ACHN (cell line): ENCODE data around the gene PTPN1.
"Not testable (repeated sequence)": the region's sequence is repeated elsewhere in the genome, so short reads cannot be mapped to it uniquely, and the experiment has no call there.

Experiments used
- DNase-seq: peaks from one replicate; pipeline ENCODE4 v3.0.0-alpha.2; 2015
- in situ Hi-C: cut with HindIII; loops from 2 replicates; pipeline ENCODE4 v1.10.0; 2017; ENCODE audit warnings: low sequenced_read_pairs, low pct_ligation_motif_present, low pct_unique_long_range_greater_than_20kb

The PTPN1 gene

DNA sequence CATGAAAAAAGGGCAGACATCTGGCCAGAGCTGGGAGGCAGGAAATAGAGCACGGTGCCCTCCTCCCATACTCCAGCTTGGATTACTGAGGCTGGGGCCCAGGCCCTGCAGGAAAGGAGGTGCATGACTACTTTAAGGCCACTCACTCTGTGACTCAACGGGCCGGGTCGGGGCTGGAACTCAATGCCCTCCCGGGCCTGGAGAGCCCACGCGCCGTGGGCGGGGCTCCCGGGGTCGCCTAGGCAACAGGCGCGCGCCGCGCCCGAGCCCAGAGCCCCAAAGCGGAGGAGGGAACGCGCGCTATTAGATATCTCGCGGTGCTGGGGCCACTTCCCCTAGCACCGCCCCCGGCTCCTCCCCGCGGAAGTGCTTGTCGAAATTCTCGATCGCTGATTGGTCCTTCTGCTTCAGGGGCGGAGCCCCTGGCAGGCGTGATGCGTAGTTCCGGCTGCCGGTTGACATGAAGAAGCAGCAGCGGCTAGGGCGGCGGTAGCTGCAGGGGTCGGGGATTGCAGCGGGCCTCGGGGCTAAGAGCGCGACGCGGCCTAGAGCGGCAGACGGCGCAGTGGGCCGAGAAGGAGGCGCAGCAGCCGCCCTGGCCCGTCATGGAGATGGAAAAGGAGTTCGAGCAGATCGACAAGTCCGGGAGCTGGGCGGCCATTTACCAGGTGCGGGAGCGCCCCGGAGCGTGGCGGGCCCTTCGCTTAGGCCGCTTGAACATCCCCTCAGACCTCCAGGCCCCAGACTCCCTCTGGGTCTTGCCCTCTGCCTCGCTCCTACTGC is at the start of gene PTPN1:
PTPN1 (plus strand) TSS at position 461 of the 783 bp plus-strand sequence; CDS start at position 606, 145 bp downstream.
- peak; percentile 95 for DNase-seq
- in situ Hi-C loops = no loop called here

DNA sequence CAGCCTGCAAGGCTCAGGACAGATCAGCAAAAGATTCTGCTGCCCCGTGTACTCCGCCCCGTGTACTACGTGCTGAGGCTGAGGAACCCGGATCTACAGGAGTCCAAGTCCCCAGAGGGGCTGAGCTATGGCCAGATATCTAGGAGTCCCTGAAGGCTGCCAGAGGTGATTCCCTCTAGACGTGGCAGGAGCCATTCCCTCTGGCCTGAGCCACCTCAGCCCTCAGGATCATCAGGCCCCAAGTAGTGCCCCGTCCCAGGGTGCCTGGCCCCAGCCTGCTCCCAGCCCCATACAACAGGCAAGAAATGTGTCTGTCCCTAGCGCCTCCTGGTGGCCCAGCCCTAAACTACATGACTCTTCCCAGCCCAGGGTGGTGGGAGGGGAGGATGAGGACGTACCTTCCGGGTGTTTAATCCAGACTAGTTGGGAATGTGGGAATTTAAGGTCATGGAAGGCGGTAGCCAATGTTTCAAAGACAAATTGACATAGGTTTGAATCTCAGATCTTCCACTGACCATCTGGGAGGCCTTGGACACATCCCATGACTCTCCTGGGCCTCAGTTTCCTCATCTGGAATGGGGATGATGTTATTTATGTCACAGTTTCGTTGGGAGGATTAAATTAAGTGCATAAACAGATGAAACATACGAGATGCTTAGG is 49.4 kb upstream of the PTPN1 start:
- peak; percentile 74 for DNase-seq
- in situ Hi-C loops = no loop called here

DNA sequence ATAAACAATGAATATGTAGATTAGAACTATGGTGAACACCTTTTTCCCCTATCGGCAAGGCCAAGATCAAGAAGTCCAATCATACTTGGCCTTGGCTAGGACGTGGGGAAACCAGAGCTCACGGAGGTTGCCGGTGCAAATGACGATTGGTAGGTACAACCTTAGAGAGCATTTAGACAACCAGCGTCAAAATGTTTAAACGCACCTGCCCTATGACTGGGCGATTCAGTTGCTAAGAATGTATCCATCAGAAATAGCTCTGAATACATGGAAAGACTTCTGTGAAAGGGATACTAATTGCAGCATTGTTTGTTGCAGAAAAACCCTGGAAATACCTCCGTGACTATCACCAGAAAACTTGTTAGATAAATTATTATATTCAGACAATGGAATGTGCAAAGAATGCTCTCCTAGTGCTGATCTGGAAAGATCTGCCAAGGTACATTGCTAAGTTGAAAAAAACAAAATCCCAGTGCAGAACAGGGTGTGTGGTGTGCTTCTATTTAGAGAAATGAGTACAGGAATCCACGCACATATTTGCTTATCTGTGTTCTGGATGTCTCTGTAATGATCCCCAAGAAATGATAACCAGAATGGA is 48.0 kb upstream of the PTPN1 start:
- DNase-seq = no peak
- in situ Hi-C loops = no loop called here

DNA sequence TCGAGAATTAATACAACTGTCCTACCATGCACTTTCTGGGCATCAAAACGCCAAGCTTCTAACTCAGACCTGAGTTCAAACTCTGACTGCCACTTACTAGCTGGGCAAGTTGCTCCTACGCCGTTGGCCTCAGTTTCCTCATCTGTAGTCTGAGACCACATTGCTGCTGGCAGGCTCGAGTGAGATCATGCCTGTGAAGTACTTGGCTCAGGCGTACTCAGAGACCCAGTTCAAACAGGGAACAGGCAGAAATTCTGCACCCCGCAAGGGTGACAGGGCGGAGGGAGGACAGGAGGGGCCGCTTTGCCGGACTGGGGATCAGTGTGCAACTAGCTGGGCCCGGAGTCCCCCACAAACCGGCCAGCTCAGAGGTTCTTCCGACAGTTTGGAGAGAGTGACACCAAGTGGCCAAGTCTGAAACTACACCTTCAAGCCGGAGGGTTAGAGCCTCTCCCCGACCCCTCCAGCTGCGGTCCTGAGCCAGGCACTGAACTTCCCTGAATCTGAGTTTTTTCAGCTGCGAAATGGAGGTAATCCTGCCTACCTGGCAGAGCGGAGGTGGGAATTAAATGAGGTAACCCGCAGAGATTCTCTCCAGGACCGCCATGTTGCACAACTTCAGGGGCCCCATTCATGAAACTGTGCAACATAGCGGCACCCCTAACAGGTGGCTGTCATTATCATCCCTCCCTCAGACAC is 46.0 kb upstream of the PTPN1 start:
- DNase-seq = peak; percentile 50
- in situ Hi-C loops = no loop called here

DNA sequence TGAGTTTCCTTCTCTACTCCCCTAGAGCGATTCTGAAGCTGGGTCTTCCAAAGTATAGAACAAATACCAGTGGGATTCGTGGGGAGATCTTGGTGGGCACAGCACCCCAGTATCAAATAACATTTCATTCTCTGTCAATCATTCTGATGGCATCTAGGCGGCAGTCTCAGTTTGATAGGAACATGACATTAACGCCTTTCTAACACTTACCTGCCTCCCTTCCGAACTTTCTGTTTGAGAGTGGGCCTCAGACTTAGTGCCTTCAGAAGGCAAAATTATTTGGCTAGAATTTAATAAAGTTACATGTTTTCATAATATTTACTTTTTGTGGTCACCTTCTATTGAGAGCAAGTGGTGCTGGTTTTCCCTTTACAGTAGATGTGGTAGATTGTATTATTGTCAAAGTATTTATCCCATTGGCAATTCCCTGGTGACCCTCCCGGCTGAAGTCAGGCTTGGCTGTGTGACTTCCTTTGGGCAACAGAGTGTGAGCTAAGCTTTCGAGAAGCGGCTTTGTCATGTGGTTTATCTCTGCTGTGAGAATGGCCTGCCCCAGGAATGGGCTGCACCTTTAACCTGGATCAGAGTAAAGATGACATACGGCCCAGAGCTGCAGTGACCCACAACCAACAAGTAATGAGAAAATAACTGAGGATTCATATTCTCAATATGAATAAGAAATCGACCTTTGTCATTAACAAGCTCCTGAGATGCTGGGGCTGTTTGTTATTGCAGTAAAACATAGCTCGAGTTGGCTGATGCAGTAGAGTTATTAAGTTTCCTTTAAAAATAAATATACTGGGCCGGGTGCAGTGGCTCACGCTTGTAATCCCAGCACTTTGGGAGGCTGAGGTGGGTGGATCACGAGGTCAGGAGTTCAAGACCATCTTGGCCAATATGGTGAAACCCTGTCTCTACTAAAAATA is 45.2 kb upstream of the PTPN1 start:
- DNase-seq = no peak
- in situ Hi-C loops = no loop called here

DNA sequence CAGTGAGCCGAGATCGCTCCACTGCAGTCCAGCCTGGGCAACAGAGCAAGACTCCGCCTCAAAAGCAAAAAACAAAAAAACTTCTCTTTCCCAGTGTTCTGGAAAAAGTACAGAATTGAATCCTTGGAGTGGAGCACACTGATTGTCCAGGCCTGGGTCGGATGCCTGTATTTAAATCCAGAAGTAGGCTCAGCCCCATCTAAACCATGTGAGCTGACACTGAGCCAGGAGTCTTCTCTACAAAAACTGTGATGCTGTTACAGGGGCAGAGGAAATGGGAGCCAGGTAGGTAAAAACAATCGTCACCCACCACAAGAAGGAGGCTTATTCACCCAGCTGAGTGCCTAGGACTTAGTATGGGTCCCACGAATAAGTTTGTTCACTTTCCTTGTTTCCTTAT is 43.0 kb upstream of the PTPN1 start:
- no peak for DNase-seq
- in situ Hi-C loops = no loop called here

DNA sequence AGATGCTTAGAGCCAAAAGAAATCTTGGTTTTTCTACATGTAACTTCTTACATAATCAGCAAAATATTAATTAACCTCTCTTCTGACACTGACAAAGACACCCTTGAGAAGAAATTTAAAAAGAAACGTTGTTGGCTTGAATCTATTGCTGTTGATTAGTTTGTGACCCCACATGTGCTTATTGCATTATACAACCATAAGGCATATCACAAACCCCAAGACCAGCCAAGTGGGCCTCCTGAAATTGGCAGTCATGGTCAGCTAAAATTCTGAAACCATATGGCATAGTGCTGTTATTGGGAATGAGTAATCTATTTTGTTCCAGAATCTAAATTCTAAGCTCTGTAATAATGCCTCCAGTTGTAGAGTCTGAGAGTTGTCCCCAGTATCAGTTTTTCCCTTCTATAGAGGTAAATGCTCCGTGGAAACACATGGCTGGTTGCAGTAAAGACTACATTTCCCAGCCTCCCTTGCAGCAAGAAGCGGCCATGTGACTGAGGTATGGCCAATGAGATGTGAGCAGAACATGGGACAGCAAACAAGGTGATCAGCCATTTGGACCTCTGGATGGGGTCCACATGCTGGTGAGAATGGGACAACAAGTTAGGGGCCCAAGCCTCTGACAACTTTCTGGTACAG is 42.3 kb upstream of the PTPN1 start:
- peak; percentile 20 for DNase-seq

DNA sequence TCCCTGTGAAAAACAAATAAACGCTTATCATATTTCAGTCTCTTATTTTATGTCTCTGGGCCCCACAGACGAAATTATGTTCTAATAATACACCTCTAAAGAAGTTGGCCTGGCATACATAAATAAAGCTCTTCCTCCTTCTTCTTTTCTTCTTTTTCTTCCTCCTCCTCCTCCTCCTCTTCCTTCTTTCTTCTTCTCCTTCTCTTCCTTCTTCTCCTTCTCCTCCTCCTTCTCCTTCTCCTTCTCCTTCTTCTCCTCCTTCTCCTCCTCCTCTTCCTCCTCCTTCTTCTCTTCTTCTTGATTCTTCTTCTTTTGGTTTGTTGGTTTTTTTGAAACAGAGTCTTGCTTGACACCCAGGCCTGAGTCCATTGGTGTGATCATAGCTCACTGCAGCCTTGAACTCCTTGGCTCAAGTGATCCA is 41.8 kb upstream of the PTPN1 start:
- no peak for DNase-seq
- in situ Hi-C loops = no loop called here

More for the DNA sequence above, 42.3 kb upstream of the PTPN1 start:
- in situ Hi-C loops = no loop called here

DNA sequence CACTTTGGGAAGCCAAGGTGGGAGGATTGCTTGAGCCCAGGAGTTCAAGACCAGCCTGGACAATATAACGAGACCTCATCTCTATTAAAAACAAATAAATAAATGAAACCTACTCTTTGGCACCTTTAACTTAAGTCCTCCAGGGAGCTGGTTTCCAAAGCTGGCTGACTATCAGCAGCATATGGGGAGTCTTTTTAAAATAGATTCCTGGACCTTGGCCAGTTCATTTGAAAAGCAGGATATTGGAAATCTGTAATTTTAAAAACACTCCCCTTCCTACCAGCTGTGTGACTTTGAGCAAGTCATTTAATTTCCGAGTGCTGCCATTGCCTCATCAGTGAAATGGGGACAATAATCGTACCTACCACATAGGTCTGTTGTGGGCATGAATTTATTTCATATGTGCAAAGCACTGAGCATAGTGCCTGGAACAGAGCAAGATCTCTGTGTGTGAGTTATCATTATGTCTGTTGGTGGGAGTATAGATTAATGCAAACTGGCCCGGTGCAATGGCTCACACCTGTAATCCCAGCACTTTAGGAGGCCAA is 40.9 kb upstream of the PTPN1 start:
- DNase-seq = no peak
- in situ Hi-C loops = no loop called here

DNA sequence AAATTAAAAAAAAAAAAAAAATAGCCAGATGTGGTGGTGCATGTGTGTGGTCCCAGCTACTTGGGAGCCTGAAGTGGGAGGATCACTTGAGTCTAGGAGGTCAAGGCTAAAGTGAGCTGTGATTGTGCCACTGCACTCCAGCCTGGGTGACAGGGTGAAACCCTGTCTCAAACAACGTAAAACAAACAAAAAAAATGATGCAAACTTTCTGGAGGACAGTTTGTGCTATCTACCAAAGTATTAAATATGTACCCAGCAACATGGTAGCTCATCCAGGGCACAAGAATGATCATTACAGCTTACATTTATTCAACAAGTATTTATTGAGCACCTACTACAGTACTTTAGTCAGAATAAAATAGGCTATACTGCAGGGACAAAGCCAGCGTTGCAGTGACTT is 40.4 kb upstream of the PTPN1 start:
- DNase-seq = no peak
- in situ Hi-C loops = no loop called here

DNA sequence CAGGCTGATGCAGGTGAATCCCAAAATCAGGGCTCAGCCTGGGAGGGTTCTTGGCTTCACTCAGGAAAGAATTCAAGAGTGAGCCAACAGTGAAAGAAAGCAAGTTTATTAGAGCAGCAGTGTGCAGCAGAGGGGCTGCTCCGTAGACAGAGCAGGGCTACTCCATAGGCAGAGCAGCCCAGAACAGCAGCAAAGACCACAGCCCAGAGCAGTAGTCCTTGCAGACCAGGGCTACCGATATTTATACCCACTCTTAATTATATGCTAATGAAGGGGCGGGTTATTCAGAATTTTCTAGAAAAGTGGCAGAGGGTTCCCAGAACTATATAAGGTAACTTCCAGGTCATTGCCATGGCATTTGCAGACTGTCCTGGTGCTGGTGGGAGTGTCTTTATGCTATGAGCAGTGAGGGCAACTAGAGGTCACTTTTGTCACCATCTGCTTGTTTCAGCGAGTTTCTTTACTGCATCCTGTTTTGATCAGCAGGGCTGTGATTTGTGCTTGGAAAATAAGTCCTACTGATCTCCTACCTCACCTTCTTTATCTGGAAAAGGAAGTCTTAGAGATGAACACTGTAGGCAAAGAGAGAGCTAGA is 39.8 kb upstream of the PTPN1 start:
- in situ Hi-C loops = no loop called here
- DNase-seq = no peak

DNA sequence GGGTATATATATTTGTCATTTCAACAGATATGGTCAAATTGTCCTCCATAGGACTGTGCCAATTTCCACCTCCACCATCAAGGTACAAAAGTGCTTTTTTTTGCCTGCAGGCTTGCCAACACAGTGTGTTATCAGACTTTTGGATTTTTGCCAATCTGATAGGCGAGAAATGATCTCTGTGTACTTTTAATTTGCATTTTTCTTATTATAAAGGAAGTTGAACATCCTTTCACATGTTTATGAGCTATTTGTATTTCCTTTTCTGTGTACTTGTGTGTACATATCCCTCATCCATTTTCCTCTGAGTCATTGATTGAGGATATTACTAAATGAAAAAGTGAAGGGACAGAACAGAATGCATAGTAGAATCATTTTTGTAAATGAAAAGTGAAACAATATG is 39.0 kb upstream of the PTPN1 start:
- DNase-seq = no peak
- in situ Hi-C loops = no loop called here

DNA sequence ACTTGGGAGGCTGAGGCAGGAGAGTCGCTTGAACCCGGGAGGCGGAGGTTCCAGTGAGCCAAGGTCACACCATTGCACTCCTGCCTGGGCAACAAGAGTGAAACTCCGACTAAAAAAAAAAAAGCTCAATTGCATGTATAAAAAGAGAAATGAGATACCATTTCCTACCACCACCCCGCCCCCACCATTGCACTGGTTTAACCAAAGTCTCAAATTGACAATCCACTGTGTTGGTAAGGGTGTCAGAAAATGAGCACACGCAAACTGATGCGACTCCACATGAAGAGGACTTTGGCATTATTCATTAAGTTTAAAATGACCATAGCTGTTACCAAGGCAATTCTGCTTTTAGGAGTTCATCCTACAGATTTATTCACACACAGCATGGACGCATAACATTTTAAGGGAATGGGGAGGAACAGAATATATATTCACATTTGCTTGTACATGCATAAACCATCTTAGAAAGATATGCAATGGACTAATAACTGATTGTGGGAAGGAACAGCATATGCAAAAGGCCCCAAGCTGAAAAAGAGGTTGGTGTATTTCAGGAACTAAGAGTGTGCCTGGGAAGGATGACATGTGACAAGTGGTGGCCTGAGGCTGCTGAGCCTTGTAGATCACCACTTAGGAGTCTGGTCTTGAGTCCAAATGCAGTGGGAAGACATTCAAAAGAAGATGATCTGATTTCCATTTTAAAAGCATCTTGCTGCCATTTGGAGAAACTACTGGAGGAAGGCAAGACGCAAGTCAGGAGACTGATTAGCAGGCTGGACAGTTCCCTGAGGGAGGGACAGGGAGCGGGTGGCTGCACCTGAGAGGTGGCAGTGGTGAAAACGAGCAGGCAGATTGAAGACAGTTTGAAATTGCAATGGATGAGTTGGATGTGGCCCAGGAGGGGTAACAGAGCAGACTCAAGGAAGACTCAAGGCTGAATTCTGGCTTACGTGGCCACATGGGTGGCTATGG is 37.2 kb upstream of the PTPN1 start:
- in situ Hi-C loops = no loop called here
- no peak for DNase-seq

DNA sequence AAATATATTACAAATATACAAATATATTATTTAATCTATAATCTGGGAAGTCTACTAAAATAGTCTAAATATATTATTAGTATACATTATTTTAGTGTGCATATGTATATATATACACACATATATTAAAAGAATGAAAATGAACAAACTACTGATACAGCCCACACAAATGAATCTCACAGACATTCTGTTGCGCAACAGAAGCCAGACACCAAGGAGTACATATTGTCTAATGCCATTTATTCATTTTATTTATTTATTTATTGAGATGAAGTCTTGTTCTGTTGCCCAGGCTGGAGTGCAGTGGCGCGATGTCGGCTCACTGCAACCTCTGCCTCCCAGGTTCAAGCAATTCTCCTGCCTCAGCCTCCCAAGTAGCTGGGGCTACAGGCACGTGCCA is 35.8 kb upstream of the PTPN1 start:
- in situ Hi-C loops, DNase-seq: not testable (repeated sequence)

DNA sequence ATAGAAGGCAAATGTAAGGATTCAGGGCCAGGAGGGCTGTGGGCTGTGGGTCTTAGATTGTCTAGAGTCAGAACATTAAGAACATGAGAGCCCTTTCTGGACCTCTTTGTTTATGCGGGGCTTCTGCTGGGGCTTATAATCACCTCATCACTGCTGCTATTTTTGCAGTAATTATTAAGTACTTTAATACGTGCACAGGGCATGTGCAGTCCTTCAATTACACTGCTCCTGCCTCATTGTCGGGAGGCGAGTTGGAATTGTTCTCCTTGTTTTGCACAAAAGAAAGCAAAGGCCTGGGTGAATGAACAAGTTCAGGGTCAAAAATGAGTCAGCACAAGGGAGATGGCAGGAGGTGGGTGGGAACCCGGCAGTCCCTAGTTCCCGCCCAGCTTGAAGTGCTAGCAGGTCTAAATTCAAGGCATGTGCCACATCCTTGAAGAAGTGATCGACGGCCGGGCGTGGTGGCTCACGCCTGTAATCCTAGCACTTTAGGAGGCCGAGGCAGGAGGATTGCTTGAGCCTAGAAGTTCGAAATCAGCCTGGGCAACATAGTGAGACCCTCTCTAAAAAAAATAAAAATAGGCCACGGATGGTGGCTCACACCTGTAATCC is 34.4 kb upstream of the PTPN1 start:
- DNase-seq = peak; percentile 53
- in situ Hi-C loops = no loop called here
